HK-2 (cell line): ENCODE measurements around the gene RAI2.

Experiments used
- DNase-seq: peaks from one replicate; pipeline ENCODE4 v3.0.0-alpha.2; 2018; ENCODE audit not compliant: unreplicated experiment

Gene RAI2

DNA sequence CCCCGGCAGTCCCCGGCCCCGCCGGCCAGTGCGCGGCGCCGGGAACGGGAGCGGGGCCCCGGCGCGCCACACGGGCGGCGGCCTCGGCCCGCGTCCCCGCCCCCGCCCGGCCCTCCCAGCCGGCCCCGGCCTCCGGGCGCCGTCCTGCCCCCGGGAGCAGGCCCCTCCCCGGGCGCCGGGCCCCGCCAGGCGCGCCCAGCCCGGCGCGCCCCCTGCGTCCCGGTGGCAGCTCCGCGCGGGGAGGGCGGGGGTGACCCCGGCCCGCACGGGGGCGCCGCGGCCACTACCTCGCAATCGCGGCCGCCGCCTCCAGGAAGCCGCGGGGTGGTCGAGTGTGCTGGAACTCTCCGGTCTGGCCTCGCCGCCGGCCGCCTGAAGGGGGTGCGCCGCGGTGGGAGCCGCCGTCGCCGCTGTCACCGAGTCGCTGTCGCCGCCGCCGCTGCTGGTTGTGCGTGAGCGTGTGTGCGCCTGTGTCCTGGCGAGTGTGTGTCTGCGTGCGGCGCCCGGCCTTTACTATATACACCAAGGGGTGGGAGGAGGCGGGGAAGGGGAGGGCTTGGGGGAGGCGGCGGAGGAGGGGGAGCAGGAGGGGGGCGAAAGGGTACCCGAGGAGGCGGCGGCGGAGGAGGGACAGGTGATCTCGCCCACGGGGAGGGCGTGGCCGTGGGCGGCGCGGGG, at the start of gene RAI2:
Gene RAI2, minus strand, starts transcription at position 488 of the 678 bp plus-strand sequence. CDS start 59,288 bp downstream, outside the sequence.
- peak; percentile 7 for DNase-seq

DNA sequence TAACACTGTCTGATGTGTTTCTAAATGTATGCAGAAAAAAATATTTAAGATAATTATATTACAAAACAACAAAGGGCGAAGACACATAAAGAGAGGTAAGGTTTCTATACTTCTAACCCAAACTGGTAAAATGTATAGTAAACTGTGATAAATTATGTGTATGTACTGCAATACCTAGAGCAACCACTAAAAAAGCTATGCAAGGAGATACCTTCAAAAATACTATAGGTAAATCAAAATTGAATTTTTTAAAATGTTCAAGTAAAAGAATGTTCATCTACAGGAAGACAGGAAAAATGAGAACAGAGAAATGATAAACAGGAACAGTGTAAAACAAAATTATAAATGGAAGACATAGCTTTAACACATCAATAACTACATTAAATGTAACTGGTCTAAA, 27.3 kb upstream of the RAI2 start:
- DNase-seq: no peak

DNA sequence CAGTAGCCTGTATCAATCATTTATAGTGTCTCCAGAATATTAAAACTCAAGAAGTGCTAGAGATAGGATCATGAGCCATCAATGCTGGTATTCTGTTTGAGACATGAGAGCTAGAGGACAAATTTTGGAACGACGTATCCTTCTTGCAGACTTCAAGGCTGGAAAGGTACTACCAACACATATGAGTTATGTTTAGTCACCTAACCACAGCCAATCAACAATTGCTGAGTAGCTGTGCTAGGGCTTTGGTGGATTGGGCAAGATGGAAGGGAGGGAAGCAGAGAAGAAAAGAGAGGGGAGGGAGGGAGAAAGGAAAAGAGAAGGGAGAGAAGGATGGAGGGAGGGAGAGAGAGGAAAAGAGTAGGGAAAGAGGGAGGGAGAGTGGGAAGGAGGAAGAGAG, 21.6 kb upstream of the RAI2 start:
- no peak for DNase-seq

DNA sequence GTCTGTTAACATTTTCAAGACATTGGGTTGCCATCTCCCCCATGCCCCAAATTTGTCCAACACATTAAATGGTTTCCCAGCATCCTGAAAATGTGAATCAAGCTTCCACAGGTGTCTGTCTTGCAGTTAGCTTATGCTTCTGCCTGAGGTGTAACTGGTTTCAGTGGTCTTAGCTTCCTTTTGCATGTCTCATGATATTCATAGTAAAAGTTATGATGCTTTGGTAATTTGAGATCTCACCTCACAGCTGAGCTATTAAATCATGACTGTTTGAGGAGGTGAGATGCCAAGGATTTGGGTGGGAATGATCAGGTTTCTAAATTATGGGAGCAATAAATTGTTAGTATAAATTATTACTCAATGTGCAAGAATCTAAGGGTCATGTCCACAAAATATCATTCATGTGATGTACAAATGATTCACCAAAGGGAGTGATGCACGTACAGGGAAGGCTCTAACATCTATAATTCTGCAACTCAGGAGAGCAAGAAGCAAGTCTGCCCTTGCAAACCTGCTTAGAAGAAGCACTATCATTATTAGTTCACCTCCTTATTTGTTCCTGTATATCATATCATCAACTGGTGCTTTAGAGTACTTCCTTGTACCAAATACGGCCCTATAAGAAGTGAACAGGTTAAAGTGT, 17.1 kb upstream of the RAI2 start:
- no peak for DNase-seq

DNA sequence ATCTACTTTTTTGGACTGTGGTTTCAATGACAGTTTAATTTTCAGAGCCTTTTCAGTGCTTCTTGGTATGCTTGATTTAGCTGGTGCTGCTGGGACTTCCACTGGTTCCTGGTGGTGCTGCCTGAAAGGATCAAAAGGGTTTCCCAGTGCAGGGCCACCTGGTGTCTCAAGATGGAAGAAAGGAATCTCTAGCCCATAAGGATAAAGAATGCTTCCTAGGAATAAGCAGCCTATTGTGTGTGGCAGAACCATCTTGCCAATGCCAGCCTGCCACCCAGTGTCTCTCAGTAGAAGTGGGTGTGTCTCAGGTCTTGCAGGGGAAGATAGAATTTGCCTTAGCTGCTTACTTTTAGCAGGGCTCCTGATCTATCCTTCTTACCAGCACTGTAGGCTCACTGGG, 15.0 kb upstream of the RAI2 start:
- no peak for DNase-seq

DNA sequence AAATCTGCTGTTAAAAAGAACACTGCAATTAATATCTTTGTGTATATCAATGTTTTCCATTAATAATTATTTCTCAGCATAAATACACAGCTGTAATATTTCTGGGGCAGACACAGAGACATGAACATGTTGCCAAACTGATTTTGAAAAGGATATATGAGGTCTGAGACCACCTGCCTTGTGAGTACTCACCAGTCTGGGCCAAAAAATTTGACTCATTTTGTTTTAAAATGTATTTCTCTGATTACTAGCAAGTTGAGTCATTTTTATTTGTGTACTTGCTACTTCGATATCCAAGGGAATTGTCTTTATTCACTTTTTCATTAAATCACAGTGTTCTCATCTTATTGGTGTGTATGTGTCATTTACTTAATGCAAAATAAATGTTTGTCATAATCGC, 8.5 kb upstream of the RAI2 start:
- DNase-seq: no peak

DNA sequence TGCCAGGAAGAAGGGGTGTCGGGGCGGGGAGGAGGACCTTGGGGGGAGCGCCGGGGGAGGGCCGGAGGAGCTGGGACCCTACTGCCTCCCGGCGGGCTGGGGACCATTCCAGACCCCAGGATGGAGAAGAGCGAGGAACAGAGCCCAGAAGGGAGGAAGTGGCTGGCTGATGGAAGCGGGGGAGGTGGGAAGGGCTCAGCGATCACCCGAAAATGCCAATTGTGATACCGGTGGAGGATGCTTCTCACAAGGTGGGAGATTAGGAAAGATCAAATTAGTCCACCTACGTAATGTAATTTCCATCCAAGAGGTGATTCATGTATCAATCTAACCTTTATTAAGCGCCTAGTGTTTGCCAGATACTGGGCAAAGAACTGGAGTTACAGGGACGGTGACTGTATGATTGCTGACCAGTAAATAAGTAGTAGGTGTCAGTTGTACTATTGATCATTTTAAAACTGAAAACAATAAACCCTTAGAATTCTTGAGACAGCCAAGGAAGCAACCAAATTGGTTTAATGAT, 452 bp upstream of the RAI2 start:
- DNase-seq: no peak

DNA sequence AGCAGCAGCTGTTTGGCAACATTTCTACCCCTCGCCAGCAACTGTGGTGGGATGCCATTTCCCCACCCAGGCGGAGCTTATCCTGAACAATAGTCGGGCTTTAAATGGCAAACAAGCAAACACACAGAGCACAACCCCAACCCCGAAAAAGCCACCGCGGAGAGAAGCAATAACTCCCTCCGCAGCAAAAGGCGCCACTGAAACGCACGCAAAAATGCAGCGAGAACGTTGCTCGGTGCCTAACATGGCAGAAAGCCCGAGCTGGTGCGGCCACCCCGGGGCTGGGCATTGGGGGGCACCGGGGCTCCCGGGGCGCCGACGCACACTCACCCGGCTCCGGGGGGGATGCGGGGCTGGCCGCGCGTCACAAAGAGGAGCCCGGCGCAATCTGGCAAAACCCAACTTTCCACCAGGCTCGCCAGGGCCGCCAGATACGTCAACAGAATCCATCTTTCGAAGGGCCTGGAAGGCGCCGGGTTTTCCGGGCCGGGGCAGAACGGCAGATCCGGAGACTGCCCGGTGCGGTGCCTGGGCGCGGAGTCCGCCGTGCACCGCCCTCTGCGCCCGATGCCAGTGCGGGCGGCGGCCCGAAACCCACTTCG, 818 bp downstream of the RAI2 start:
- no peak for DNase-seq

DNA sequence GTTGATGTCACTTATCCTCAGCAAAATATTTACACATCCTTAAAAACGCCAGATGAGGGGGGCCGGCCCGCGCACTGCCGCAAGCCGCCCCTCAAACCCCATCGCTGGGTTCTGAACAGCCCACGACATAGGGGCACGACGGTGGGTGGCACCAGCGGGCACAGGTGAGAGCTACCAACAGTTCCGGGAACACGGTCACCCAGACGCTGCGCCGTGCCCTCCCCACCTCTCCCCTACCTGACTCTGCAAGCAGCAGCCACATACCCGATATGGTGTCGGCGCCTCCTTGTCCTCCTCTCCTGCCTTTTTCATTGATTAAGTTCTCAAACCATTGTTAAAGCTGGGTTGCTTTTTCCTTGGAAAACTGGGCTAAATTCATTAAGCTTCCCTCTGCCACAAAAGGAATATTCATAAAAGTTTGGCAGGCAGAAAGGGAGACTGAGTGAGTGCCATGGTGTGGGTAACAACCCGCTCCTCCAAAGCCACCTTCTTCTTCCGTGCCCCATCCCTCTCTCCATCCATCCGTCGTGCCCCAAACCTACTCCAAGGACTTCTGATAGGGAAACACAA, 1.4 kb downstream of the RAI2 start:
- DNase-seq: no peak

DNA sequence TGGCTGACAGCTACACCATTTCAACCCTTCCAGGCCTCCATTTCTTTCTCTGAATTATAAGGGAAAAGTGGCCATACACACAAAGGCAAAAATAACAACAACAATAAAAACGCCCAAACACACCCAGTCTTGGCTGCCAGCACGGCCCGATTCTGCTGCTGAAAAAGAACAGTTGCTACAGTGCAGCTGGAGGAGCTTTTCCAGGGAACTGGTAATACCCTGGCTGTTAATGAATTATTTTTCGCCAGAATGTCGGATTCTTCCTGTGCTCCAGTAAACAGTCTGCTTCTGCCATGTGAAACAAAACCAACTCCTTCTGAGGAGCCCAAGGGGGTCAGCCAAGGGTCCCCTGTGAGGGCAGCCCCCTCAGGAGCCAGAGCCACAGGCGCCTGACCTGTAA, 6.6 kb downstream of the RAI2 start:
- no peak for DNase-seq

DNA sequence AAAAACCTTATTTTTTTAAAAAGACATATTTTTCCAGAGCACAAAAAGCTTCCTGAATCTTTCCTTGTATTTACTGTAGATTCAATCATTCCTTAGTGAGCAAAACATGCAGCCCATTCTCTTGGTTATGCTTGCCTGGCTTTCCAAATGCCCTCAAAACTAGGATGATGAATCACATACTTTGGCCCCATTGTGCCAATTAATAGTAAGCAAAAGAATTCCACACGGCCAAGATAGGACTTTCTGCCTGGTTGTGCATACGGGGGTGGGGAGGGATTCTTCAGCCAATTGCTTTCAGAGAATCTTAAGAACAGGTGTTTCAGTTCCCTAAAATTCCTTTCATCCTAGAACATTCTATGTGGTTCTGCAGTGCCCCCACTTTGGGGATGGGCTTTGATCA, 7.0 kb downstream of the RAI2 start:
- DNase-seq: no peak

DNA sequence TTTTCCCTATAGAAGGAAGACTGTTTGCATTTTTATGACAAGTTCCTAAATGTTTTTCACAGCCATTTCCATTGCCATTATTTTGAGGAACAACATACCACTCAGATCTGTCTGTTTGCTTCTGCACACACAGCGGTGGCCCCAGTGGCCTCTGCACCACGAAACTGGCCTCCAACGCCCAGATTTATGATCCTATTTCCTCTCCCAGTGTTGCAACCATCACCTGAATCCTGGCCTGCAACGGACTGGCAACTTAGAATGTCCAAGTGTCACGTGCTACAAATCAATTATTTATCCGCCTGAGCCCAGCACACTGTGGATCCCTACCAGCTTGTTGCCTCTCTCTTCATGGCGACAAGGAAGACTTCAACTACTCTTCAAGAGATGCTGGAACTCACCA, 9.2 kb downstream of the RAI2 start:
- DNase-seq: no peak

DNA sequence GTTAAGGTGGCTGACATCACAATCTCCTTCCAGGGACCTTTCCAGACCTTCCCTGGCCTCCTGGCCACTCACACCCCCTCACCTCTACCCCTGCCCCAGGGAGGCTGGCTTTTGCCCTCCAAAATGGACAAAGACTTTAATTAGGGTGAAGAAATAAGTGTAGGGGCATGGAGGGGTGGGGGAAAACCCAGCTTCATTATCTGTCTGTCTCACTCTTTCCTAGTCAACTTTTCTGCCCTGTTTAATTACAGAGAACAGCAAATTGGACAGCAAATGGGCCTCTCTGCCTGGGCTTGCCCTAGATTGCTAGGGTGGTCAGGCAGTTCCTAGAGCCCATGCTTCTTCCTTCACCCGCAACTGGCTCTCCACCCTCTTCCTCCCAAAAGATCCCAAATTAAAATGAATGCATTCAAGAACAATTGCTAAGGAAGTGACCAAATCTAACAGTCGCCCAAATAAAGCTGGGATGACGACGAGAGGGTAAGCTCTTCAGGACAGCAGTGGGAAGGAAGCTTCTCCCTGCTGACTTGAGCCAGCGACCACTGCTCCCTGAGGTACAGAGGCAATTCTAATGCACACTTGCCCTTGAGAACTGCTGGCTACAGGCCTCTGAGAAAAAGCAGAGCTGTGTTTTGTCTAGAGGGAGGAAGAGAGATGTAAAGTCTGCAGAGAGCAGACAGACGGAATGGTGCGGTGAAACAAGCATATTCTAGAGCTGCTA, 12.4 kb downstream of the RAI2 start:
- DNase-seq: no peak

DNA sequence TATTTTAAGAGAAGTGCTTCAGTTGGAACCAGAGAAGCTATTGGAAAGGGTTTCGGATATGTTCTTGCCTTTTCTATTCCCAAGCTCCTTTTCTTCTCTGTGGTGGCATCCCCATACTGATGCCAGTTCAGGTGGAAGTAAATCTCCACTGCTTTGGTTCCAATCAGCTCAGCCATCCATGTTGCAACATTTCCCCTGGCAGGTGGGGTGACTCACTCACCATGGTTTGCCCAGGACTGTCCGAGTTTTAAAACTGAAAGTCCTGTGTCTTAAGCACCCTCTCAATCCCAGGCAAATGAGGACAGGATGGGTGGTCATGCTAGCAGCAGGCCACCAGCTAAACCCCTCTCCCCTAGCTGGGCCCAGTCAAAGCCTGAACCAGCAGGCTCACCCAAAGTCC, 15.1 kb downstream of the RAI2 start:
- DNase-seq: no peak

DNA sequence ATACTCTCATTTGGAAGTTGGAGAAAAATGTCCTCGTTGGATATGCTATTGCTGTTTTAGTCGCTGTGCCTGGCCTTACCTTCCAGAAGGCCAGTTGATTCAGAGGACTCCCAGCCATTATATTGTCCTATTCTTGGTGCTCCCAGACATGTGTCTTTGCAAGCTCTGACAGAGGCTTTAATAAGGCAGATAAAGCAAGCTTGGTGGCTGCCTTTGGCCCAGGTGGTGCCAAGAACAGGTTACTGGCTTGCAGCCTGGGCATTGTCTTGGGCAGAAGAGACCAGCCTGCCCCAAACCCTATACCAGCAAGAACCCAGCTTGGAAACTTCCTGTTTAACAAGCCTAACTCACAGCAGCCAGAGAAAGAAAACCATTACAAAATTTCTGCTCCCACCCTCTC, 16.9 kb downstream of the RAI2 start:
- no peak for DNase-seq

DNA sequence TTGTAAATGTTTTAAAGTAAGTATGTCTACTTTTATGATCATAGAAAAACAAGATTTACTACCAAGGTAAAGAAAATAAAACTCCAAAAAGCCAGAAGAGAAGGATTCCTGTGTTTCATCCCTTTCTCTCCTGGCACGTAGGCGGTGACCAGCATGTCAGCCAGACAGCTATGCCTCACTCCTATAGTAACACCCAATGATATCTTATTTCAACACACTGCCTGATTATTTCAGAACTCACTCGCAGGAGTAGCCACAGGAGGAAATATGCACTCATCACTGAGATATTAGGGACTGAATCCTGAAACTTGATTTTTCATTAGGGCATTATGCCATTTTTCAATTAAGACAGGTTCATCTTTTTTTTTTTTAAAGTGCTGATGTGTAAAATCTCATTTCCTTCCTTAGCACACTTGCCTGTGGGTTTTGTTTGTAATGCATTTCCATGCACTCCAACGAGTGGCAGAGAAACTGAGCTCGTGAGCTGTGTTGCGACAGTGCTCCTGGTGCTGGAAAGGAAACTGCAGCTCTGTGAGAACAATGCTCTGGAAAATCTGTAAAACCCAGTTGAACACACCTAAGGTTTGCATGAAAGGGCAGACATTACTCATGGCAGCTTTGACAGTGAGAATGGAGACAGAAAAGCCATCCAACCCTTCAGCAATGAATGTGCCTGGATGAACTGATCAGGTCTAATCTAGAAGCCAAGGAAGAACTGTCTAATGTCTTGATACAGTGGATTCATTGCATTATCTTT, 18.2 kb downstream of the RAI2 start:
- DNase-seq: no peak

DNA sequence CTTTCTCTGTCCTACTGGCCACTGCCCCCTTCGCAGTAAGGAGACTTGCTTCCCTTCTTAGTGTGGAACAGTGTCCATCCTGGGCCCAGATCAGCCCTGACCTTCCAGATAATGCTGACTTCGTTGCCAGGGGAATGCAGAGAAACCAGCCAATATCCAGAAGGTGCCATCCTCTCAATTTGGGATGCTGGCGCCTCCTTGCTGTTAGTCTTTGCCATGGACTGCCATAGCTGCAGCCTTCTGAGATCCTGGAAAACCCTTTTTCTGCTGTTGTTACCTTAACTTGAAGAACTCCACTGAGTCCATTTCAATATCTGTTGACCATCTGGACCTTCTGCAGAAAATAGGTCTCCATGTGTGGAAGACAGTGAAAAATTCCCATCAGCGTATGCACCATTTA, 21.8 kb downstream of the RAI2 start:
- DNase-seq: no peak

DNA sequence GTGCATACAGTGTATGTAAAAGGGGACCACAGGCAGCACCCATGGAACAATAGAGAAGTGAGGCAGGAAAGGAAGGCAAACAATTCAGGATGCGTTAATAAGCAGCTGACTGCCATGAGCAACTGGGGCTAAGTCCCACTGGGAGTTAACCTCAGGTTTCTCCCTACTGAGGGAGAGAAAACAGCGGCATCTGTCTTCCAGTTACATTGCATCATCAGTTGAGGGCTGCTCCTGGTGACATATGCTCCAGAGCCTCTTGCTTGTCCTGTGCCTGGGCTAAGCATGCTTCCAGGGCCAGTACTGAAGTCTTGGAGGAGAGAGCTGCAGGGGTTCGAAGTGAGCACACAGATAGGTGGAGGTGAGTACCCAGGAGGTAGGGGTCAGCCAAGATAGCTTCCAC, 24.3 kb downstream of the RAI2 start:
- DNase-seq: no peak

DNA sequence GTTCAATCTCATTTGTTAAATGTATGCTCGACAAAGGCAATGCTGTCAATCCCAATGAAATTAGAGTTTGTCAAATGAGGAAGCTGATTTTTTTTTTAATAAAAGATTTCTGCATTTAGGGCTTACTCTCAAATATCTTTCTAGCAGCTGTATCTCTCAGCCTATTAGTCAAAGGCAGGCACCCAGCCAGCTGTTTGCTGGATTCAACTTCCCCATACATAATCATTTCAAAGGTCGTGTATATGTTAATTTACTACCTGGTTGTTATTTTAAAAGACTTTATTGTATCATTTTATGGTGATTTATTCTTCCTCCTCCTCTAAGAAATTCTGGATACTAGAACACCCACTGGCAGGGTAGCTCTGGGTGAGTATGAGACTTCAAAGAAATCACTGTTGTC, 27.1 kb downstream of the RAI2 start:
- DNase-seq: no peak

DNA sequence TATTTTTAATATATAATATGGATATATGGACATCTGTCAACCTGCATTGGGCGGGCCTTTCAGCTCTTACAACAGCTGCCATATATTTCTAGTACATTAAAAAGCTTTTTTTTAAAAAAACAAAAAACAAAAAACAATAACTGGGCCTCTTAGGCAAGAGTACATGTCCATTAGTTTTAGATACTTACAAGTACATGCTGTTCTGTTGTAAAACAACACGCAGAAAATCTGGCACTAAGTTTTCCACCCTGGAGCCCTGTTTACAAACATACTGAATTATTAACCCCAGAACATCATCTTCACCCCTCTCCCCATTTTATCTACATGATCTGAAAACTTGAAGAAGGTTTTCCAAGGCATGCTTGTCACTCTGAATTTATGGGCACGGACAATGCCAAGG, 29.8 kb downstream of the RAI2 start:
- no peak for DNase-seq

DNA sequence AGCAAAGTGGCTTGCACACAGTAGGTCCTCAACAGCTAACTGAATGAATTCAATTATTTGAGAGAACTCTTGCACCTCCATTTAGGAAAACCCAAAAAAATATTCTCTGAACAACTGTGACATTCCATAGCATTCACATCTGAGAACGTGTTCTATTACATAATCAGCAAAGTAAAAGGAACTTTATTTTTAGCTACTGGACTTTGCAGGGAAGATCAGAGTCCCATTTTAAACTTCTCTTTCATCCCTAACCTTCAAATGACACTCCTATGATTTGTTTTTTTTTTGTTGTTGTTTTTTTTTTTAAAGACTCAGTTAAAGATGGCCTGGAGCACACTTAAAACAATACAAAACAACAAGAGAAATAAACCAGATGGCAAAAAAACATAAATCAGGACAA, 30.9 kb downstream of the RAI2 start:
- no peak for DNase-seq

DNA sequence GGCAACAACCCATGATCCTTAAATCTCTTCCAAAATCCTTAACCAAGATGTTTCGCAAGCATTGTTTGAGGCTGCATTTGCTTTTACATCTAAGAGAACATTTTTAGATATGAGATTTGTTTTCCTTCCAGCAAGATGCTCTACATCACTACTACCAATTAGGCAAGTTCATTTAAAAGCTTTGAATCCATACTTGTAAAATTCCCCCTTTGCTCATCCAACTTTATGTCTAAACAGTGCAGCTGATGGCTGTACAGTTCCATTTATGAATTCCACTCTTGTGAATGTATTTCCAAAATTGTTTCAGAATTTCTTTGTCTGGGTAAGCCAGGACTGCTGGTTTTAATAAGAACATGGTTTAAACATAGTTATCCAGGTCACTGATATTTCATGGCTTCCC, 31.5 kb downstream of the RAI2 start:
- no peak for DNase-seq
